H1 (cell line): Measurements from ENCODE around the gene VAPA.

Experiments used
- CTCF ChIP-seq, 3 experiments: IDR thresholded peaks; 1 replicate in 2 of 3; 2 replicates in 1 of 3; pipeline versions ENCODE4 v1.5.1 to v1.6.1; 2011; ENCODE audit warnings: low read length in 3 of 3, mild to moderate bottlenecking in 3 of 3, inconsistent platforms in 2 of 3, low read depth in 1 of 3, moderate library complexity in 1 of 3; ENCODE audit not compliant: insufficient read depth in 1 of 3; ENCODE audit errors: control extremely low read depth in 1 of 3
- EP300 ChIP-seq, 2 experiments: IDR thresholded peaks; 1 replicate in 1 of 2; 2 replicates in 1 of 2; pipeline ENCODE4 v1.6.1; 2011 to 2012; ENCODE audit warnings: low read depth in 2 of 2, low read length in 2 of 2, mild to moderate bottlenecking in 2 of 2, borderline replicate concordance in 1 of 2, inconsistent platforms in 1 of 2, moderate library complexity in 1 of 2
- SRF ChIP-seq: IDR thresholded peaks from 2 replicates; pipeline ENCODE4 v1.6.1; 2011; ENCODE audit warnings: mild to moderate bottlenecking, low read depth, low read length, moderate library complexity

- TF ChIP-seq SRF = no peak
- no peak for TF ChIP-seq CTCF (IDR thresholded peaks at IDR 0.05; ENCODE audit: control extremely low read depth in 1 of 3, insufficient read depth in 1 of 3, low read depth in 1 of 3, low read length in 3 of 3)
- no peak for TF ChIP-seq EP300 (IDR thresholded peaks at IDR 0.05; ENCODE audit: borderline replicate concordance in 1 of 2, low read depth in 2 of 2, low read length in 2 of 2)
These were observed 72.5 kb downstream of the VAPA start for GRCh38 chr18:9986156-9986930.
